D721Med (cell line): ENCODE measurements around the gene PHF21B.
"Not testable (repeated sequence)": the region's sequence is repeated elsewhere in the genome, so short reads cannot be mapped to it uniquely, and the experiment has no call there.

ENCODE experiments used
- DNase-seq: peaks from one replicate; pipeline ENCODE4 v3.0.0; 2011; ENCODE audit warnings: low spot score; ENCODE audit not compliant: insufficient read length
- FAIRE-seq: peaks from 2 replicates; lab custom pipeline; 2011; peaks lifted over from hg19 to GRCh38; lab: Jason Lieb, UNC
- TF ChIP-seq, protein P1 (sequence below): IDR thresholded peaks from 2 replicates; pipeline ENCODE4 v1.5.1; 2012; ENCODE audit warnings: mild to moderate bottlenecking, control low read depth; ENCODE audit not compliant: insufficient read depth; ENCODE audit errors: missing control alignments

PHF21B gene

DNA sequence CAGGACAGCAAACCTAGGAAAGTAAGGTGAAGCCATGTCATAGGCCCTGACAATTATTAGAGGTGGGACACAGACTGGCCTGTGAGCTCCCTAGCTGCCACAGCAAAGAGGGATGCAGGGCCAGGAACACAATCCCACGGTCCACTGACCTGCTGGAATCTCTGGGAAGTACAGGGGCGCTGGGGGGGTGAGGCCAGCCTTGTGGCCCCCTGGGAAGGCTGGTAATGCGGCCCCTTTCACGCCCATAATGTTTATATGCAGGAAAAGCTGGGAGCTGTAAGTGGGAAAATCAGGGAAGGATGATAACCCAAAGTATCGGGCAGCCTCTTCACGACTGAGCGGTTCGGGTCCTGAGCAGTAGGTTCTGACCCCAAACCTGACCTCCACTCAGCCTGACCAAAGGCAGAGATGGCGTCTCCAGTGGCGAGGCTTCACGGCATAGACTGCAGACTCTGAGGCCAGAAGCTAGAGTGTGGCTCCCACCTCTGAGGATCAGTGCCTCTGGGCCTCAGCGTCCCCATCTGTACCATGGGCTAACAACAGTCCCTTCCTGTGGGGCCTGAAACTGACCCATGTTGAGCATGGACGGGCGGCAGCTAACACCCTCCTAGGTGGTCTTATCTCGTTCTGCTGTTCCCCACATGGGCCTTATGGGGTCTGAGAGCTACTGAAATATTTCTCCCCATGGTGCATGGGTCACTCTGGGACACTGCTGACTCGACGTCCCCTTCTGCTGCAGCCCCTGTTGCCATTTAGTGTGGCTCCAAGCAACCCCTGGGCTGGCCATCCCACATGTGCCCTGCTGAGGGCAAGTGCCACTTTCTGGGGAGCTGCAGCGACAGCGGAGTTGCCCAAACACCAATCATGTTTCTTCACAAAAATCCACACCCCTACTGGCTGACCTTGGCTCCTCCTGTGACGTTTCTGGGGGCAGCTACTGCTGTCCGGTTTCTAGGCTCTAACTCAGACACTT is 101.8 kb downstream of the PHF21B start:
- TF ChIP-seq, protein P1, sequence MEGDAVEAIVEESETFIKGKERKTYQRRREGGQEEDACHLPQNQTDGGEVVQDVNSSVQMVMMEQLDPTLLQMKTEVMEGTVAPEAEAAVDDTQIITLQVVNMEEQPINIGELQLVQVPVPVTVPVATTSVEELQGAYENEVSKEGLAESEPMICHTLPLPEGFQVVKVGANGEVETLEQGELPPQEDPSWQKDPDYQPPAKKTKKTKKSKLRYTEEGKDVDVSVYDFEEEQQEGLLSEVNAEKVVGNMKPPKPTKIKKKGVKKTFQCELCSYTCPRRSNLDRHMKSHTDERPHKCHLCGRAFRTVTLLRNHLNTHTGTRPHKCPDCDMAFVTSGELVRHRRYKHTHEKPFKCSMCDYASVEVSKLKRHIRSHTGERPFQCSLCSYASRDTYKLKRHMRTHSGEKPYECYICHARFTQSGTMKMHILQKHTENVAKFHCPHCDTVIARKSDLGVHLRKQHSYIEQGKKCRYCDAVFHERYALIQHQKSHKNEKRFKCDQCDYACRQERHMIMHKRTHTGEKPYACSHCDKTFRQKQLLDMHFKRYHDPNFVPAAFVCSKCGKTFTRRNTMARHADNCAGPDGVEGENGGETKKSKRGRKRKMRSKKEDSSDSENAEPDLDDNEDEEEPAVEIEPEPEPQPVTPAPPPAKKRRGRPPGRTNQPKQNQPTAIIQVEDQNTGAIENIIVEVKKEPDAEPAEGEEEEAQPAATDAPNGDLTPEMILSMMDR: no peak

DNA sequence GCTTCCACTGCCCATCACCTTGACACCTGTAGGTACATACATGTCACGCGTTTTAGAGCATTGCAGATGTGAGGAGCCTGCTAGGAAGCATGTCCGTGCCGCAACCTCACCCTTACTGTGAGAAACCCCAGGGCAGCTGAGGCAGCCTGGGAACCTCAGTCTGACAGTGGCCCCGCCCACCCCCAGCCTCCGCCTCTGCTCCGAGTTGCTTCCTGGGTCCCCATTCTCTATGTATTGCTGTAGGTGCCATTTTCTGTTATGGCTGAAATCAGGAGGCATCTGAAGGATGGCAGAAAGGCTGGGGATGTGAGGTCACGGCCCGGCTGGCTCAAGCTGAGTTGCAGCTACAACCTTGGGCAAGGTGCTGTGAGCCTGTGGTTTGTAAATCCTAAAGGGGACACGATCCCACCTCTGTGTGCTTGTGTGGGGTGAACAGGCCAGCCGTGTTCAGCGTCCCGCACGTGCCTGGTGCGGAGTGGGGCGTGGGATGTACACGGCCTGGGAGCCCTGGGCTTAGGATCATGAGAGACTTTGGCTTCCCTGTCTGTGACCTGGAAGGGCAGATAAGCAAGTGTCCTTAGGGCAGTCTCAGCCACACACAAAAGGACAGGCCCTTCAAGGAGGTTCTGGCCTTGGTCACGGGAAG is 102.7 kb downstream of the PHF21B start:
- TF ChIP-seq, protein P1: no peak
- FAIRE-seq (no peak), DNase-seq (no peak)

More for the DNA sequence above, 101.8 kb downstream of the PHF21B start:
- FAIRE-seq: no peak
- DNase-seq: no peak

DNA sequence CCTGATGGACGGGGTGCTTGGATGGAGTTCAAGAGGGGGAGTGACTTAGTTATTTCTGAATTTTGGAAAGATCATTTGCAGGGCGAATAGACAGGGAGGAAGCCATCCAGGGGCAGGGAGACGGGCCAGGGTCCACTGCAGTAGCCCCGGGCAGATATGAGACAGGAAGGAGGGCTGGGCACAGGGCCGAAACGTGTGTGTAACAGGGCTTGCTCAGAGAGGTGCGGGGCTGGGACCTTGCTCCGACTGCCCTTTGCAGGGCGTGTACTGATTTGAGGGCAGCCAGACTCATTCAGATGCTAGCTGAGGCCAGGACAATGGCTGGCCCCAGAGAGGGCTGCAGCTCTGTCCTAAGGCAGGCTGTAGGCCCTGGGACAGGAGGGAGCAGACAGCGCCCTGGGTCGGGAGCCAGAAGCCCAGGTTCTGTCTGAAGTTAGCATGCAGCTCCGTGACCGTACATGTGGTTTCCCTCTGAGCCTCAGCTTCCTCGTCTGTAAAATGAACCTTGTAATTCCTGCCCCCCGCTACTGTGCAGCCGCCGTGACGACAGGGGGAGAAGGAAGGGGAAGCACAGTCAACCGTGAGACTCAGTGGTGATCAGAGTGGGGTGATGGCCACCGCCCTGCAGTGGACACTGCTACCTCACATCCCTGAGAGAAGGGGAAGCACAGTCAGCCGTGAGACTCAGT is 103.4 kb downstream of the PHF21B start:
- FAIRE-seq: no peak
- no peak for DNase-seq
- TF ChIP-seq, protein P1: no peak

DNA sequence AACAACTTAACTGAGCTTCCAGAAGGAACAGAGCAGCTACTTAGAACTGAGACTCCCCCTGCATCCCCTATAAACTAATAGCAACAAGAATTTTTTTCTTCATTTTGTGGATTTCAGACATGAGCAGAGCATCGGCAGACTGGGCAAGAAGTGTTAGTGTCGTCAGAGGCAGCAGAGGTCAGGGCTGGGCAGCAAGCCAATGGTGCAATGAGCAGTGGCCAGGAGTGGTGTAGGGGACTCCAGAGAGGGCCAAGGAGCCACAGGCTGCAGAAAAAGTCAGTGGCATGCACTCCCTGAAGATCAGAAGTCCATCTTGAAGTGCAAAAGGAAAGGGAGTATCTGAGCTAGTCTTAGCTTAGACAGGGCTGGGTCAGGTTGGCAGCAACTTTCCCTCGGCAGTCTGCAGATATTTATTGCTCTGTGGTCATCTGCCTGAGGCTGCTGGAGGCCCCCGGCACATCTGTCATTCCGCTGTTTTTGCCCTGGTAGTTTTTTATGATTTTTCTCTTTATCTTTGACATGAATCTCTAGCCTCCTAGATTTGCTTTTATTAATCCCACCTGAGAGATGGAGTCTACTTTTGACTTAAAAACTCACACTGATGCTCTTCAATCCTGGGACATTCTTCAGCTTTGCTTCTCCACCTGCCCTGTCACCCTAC is 105.2 kb downstream of the PHF21B start:
- FAIRE-seq: not testable (repeated sequence)

DNA sequence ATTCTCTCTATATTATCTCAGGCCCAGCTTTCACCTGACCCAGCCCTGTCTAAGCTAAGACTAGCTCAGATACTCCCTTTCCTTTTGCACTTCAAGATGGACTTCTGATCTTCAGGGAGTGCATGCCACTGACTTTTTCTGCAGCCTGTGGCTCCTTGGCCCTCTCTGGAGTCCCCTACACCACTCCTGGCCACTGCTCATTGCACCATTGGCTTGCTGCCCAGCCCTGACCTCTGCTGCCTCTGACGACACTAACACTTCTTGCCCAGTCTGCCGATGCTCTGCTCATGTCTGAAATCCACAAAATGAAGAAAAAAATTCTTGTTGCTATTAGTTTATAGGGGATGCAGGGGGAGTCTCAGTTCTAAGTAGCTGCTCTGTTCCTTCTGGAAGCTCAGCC is 106.6 kb downstream of the PHF21B start:
- DNase-seq, FAIRE-seq: not testable (repeated sequence)

More for the DNA sequence above, 105.2 kb downstream of the PHF21B start:
- DNase-seq: not testable (repeated sequence)

DNA sequence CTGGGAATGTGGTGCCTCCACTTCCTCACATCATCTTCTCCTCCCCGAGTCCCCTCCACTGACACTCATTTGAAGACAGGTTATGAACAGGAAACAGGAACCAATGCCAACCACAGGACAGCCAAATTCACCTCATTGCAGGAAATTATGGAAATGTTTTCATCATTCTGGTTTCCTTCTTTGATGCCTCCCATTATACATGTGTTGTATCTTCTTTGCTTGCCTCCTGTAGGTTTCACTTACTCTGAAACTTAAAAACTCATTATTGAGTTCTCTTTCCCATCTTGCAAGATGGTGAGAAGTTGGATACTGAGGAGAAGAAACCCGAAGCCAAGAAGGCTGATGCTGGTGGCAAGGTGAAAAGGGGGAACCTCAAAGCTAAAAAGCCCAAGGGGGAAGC is 108.5 kb downstream of the PHF21B start:
- FAIRE-seq (no peak), DNase-seq (no peak)
- TF ChIP-seq, protein P1: no peak

DNA sequence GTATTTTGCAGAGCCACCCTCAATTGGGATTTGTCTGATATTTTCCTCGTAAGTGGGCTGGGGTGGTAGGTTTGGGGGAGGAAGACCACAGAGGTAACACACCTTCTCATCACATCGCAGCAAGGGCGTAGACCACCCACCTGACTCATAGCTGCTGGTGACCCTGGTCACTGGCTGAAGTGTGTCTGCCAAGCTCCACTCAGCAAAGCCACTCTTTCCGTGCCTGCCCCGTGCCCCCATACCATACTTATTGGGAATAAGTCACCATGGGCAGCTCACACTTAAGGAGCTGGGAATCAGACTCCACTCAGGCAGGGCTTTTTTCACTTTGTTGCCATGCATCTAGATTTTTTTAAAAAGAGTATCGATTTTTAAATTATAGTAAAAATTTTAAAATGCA is 111.6 kb downstream of the PHF21B start:
- FAIRE-seq: no peak
- TF ChIP-seq, protein P1: no peak

More for the DNA sequence above, 111.6 kb downstream of the PHF21B start:
- no peak for DNase-seq
